DND-41 (cell line): ENCODE data around the gene TOMM20.
"Not testable (repeated sequence)": the region's sequence is repeated elsewhere in the genome, so short reads cannot be mapped to it uniquely, and the experiment has no call there.

Experiments used
- ATAC-seq: fragments of 200-7000 bp; cut with Tn5 transposase; 3 replicates; pipeline ENCODE4 v1.9.1; 2021; ENCODE audit warnings: low read depth; ENCODE audit not compliant: insufficient read depth
- DNase-seq: peaks from one replicate; pipeline ENCODE4 v3.0.0-alpha.2; 2020
- H2AFZ ChIP-seq: 2 replicates; pipeline ENCODE4 v1.6.0; 2012; ENCODE audit warnings: low read depth, low read length
- H3K27ac ChIP-seq: 2 replicates; pipeline ENCODE4 v1.5.1; 2012; ENCODE audit warnings: low read length, inconsistent platforms
- H3K27me3 ChIP-seq: fragments of 200-600 bp; sonication (generic); 2 replicates; pipeline ENCODE4 v1.6.0; 2012; ENCODE audit warnings: low read length, mild to moderate bottlenecking, inconsistent platforms; ENCODE audit not compliant: insufficient read depth, poor library complexity
- H3K36me3 ChIP-seq: 2 replicates; pipeline ENCODE4 v1.5.1; 2012; ENCODE audit warnings: low read length, inconsistent platforms; ENCODE audit not compliant: insufficient read depth
- H3K4me1 ChIP-seq: 2 replicates; pipeline ENCODE4 v1.5.1; 2012; ENCODE audit warnings: mild to moderate bottlenecking, low read length; ENCODE audit not compliant: insufficient read depth
- H3K4me2 ChIP-seq: 2 replicates; pipeline ENCODE4 v1.6.0; 2012; ENCODE audit warnings: mild to moderate bottlenecking, moderate library complexity, low read length, inconsistent platforms; ENCODE audit not compliant: insufficient read depth
- H3K4me3 ChIP-seq, 2 experiments: fragments of 200-600 bp in 1 of 2; shearing (Covaris generic) in 1 of 2; 2 replicates each; pipeline ENCODE4 v1.5.1; 2012 to 2016; ENCODE audit warnings: inconsistent platforms in 2 of 2, low read length in 2 of 2, mild to moderate bottlenecking in 2 of 2, low read depth in 1 of 2, moderate library complexity in 1 of 2
- H3K79me2 ChIP-seq: 2 replicates; pipeline ENCODE4 v1.6.0; 2012; ENCODE audit warnings: low read length, inconsistent platforms; ENCODE audit not compliant: insufficient read depth
- H3K9ac ChIP-seq: 2 replicates; pipeline ENCODE4 v1.6.0; 2012; ENCODE audit warnings: low read depth, mild to moderate bottlenecking, inconsistent platforms, low read length, moderate library complexity
- H3K9me3 ChIP-seq: 2 replicates; pipeline ENCODE4 v1.5.1; 2012; ENCODE audit warnings: low read length, moderate library complexity, mild to moderate bottlenecking, inconsistent platforms; ENCODE audit not compliant: insufficient read depth, severe bottlenecking
- H4K20me1 ChIP-seq: 2 replicates; pipeline ENCODE4 v1.6.0; 2012; ENCODE audit warnings: low read length; ENCODE audit not compliant: insufficient read depth
- CTCF ChIP-seq: IDR thresholded peaks from 2 replicates; pipeline ENCODE4 v1.5.1; 2012; ENCODE audit warnings: borderline replicate concordance, low read length, moderate library complexity, mild to moderate bottlenecking; ENCODE audit not compliant: poor library complexity, severe bottlenecking; ENCODE audit errors: extremely low read depth
- EZH2 ChIP-seq: IDR thresholded peaks from 3 replicates; pipeline ENCODE4 v1.6.1; 2012; ENCODE audit warnings: borderline replicate concordance, low read depth, mild to moderate bottlenecking, moderate library complexity, low read length, inconsistent platforms; ENCODE audit not compliant: severe bottlenecking

The TOMM20 gene

GRCh38 chr1:235074523-235075047 is 54.1 kb downstream of the TOMM20 start:
- no peak overlapping the region for H3K27ac ChIP-seq
- TF ChIP-seq CTCF (no peak), EZH2 (no peak)
- no peak overlapping the region for H3K9ac ChIP-seq
- no peaks in the 10 kb centered on the region for H3K4me1 ChIP-seq
- ATAC-seq (no peak), DNase-seq (no peak)
- H3K4me3 ChIP-seq: no peak overlapping the region
- H3K9me3 ChIP-seq: no peaks in the 10 kb centered on the region
- H3K4me2 ChIP-seq: no peak overlapping the region
- H3K27me3 ChIP-seq: no peaks in the 10 kb centered on the region
- no peak overlapping the region for H2AFZ ChIP-seq
- no peaks in the 10 kb centered on the region for H4K20me1 ChIP-seq
- no peaks in the 10 kb centered on the region for H3K79me2 ChIP-seq
- H3K36me3 ChIP-seq: no peaks in the 10 kb centered on the region

GRCh38 chr1:235073968-235074522 is 54.6 kb downstream of the TOMM20 start:
- H3K4me2 ChIP-seq: no peak overlapping the region
- no peaks in the 10 kb centered on the region for H3K4me1 ChIP-seq
- no peak for DNase-seq
- no peak overlapping the region for H3K9ac ChIP-seq
- no peak overlapping the region for H3K4me3 ChIP-seq
- no peak for ATAC-seq
- no peaks in the 10 kb centered on the region for H4K20me1 ChIP-seq
- H2AFZ ChIP-seq: no peak overlapping the region
- H3K36me3 ChIP-seq: no peaks in the 10 kb centered on the region
- no peak overlapping the region for H3K27ac ChIP-seq
- TF ChIP-seq CTCF: no peak
- TF ChIP-seq EZH2: no peak
- H3K9me3 ChIP-seq: no peaks in the 10 kb centered on the region
- H3K27me3 ChIP-seq: no peaks in the 10 kb centered on the region
- H3K79me2 ChIP-seq: no peaks in the 10 kb centered on the region

GRCh38 chr1:235073331-235073967 is 55.2 kb downstream of the TOMM20 start:
- Histone ChIP-seq H3K79me2 (no peaks in the 10 kb centered on the region), H3K27me3 (no peaks in the 10 kb centered on the region), H3K9ac (no peak overlapping the region), H3K4me2 (no peak overlapping the region), H3K36me3 (no peaks in the 10 kb centered on the region), H4K20me1 (no peaks in the 10 kb centered on the region), H2AFZ (no peak overlapping the region), H3K27ac (no peak overlapping the region), H3K4me1 (no peaks in the 10 kb centered on the region), H3K4me3 (no peak overlapping the region), H3K9me3 (no peaks in the 10 kb centered on the region)
- DNase-seq: no peak
- ATAC-seq: no peak
- TF ChIP-seq EZH2 (no peak), CTCF (no peak)

GRCh38 chr1:235072577-235072976 is 56.1 kb downstream of the TOMM20 start:
- H3K9me3 ChIP-seq, H3K36me3 ChIP-seq, ATAC-seq, H3K79me2 ChIP-seq, H3K27ac ChIP-seq, H3K4me2 ChIP-seq, H3K4me3 ChIP-seq, H3K4me1 ChIP-seq, H4K20me1 ChIP-seq, H2AFZ ChIP-seq, DNase-seq, H3K27me3 ChIP-seq, H3K9ac ChIP-seq: not testable (repeated sequence)
